NCI-H1105 (cell line): Measurements from ENCODE around the gene PTDSS2.

ENCODE experiments used
- DNase-seq: peaks from one replicate; lab custom pipeline; 2025; lab: John Stamatoyannopoulos, UW

The PTDSS2 gene

GRCh38 chr11:492427-493226 lies 42.5 kb downstream of the PTDSS2 start:
- no peak for DNase-seq

GRCh38 chr11:494761-495536 lies 44.9 kb downstream of the PTDSS2 start:
- DNase-seq: no peak

- no peak for DNase-seq
Measured at GRCh38 chr11:495537-495931, 45.5 kb downstream of the PTDSS2 start.

DNA sequence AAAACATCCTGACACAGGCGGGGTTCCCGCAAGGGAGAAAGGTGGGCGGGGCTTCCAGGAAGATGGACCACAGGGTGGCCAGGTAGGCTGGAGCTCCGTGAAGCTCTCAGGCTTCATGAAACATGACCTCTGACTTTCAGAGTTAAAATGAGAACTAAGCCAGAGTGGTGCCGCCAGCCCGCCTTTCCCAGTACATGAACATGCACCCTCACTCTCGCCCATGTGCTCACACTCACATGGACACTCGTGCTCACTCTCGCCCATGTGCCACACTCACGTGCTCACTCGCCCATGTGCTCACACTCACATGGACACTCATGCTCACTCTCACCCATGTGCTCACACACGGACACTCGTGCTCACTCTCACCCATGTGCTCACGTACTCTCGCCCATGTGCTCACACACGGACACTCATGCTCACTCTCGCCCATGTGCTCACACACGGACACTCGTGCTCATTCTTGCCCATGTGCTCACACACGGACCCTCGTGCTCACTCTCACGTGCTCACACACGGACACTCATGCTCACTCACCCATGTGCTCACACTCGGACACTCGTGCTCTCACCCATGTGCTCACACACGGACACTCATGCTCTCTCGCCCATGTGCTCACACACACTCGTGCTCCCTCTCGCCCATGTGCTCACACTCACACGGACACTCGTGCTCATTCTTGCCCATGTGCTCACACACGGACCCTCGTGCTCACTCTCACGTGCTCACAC lies 46.9 kb downstream of the PTDSS2 start:
- no peak for DNase-seq

- no peak for DNase-seq
Measured at GRCh38 chr11:497565-498296, 47.7 kb downstream of the PTDSS2 start.

- DNase-seq: no peak
Measured at GRCh38 chr11:498297-499181, 48.5 kb downstream of the PTDSS2 start.

DNA sequence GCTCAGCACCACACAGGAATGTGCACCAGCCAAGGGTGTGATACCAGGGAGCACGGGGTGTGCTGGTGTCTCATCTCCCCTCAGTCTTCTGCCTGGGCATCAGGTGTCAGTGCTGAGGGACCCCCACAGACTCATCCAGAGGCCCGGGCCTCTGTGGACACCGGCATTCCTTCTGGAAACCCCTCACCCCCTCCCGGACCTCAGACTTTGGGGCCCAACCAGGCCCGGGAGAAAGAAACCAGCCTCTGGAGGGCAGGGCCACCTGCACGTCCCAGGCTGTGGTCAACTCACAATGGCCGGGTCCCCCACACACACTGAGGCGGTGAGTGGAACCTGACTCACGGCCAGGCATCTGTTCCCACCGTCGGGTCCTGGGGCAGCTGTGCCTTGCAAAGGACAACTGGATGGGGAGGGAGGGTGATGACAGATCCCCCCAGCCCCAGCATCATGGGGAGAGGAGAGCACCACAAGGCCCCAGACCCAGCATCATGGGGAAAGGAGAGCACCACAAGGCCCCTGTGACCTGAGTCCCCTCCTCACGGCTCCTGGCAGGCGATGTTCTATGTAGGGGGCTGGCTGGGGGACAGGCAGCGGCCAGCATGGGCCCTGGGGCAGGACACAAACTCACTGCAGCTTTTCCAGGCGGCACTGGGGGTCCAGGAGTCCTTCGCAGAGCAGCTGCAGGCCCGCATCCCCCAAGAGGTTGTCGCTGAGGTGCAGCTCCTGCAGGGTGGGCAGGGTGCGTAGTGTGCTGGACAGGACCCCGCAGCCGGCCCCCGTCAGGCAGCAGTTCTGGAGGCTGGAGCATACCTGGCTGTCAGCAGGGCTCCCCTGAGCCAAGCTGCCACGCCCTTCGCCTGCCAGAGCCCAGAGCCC lies 49.4 kb downstream of the PTDSS2 start:
- no peak for DNase-seq

DNA sequence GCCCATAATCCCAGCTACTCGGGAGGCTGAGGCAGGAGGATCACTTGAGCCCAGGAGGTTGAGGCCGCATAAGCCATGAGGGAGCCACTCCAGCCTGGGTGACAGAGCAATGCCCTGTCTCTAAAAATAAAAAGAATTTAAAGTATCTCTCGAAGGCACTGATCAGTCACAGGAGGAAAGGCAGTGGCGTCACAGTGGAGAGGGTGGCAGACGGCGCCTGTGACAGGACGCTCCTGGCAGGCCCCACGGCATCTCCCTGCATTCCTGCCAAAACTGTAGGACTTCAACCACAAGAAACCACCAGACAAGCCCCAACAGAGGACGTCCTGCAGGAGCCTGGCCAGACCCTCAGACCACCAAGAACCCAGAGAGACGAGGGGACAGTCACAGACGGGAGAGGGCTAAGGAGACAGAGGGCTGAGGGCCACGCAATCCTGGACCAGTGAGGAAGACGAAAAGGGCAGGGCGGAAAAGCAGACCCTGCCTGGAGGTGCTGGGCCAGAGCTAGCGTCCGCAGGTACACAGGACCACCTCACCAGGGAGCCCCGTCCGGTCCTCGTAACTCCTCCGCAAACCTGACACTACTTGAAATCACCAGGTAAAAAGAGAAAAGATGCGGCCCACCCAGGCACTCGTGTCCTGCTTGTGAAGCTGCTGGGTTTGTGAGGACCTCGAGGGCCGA lies 51.1 kb downstream of the PTDSS2 start:
- DNase-seq: no peak

- DNase-seq: no peak
Measured at GRCh38 chr11:501683-502287, 51.7 kb downstream of the PTDSS2 start.

DNA sequence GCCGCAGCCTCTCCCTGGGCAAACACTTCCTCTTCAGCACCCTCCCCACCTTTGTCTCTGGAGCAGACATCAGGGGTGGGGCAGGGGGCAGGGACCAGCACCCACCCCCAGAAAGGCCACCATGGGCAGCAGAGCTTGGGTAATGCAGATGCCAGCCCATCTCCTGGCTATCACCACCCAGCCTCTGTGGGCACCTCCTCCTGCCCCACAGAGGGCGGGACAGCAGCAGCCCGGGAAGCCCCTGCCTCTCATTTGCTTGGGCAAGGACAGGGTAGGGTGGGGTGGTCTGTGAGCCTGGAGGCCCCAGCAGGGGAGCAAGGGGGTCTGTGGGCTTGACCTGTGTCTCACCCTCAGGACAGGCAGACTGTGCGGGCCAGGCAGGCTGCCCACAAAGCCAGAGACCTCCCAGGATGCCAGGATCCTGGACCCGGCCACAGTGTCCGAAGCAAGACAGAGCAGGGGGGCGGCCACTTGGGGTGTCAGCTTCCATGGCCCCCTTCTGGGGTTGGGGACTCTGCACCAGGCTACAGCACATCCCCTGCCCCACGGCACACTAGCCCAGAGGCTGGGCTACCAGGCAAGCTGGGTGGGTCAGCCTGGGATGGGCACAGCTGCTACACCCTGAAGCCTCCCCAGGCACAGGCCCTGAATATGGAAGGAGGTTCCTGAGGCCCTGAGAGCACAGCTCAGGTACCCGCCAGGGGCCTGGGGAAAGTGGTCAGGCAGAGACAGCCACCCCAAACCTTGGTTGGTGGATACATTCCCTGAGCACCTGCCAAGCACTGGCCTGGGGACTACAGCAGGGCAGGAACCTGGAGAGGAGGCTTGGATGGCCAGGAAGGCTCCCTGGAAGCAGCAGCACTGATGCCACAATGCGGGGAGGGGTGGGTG lies 52.5 kb downstream of the PTDSS2 start:
- DNase-seq: no peak

GRCh38 chr11:503179-503981 lies 53.3 kb downstream of the PTDSS2 start:
- DNase-seq: no peak

- DNase-seq: no peak
Measured at GRCh38 chr11:504053-504993, 54.2 kb downstream of the PTDSS2 start.

DNA sequence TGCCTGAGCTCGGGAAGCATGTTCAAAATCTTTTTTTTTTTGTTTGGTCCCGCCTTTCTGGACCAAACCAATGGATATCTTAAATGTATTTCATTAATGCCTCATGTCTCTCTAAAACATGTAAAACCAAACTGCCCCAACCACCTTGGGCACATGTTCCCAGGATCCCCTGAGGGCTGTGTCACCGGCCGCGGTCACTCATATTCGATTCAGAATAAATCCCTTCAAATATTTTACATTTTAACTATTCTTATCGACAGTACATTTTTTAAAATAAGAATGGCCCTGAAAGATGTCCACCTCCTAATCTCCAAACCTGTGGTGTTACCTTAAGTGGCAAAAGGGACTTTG lies 54.9 kb downstream of the PTDSS2 start:
- no peak for DNase-seq

- DNase-seq: peak; percentile 95
Measured at GRCh38 chr11:506238-506994, 56.3 kb downstream of the PTDSS2 start.

DNA sequence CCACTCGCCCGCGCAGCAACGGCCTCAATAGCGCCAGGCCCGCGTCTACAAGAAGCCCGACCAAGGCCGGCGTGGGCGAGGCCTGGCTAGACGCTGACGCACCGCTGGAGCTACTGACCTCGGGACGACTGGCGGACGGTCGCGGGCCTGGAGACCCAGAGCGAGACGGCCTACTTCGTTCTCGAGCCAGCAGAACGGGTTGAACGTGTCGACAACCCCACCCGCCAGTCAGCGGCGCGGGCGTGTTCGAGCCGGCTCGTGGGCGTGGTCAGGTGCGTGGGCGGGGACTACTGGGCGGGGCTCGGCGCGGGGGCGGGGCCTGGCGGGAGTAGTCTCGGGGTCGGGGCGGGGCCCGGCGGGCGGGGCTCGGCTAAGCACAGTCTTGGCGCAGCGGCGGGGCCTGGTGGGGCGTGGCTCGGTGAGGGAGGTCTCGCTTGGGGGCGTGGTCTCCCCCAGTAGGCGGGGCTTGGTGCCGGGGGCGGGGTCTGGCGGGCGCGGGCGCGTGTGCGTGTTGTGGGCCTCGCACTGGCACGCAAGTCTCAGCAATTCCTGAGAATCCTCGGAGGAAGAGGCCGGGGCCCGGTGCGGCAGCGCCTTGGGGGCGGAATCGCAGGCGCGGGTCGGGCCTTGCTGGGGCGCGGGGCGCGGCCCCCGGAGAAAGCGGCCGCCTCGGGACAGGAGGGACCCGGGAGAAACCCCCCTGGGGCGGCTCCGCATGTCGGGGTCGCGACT lies 57.1 kb downstream of the PTDSS2 start, which contains the start of gene RNH1:
RNH1 (minus strand) TSS at position 248 of the 732 bp plus-strand sequence. CDS start 5,080 bp downstream, outside the sequence.
- peak; percentile 87 for DNase-seq
